A549 (cell line): ENCODE data around the gene SMC6.

ENCODE experiments used
- BHLHE40 ChIP-seq: IDR thresholded peaks from 2 replicates; pipeline ENCODE4 v1.6.1; 2012; ENCODE audit warnings: low read depth, low read length, inconsistent platforms
- CTCF ChIP-seq: fragments of >200 bp; sonication (Bioruptor Twin); formaldehyde crosslinking; IDR thresholded peaks from 3 replicates; pipeline ENCODE4 v1.5.1; 2016
- EP300 ChIP-seq, 2 experiments: fragments of >200 bp; sonication (Bioruptor Twin); formaldehyde crosslinking; IDR thresholded peaks; 2 replicates in 1 of 2; 3 replicates in 1 of 2; pipeline ENCODE4 v1.6.1; 2016 to 2017
- FOSB ChIP-seq: fragments of 250-450 bp; sonication (Bioruptor Pico); IDR thresholded peaks from 2 replicates; pipeline ENCODE4 v1.5.0; 2020; ENCODE audit warnings: mild to moderate bottlenecking, moderate library complexity
- HMGXB4 ChIP-seq: fragments of 250-450 bp; sonication (Bioruptor Pico); IDR thresholded peaks from 2 replicates; pipeline ENCODE4 v1.5.0; 2021; ENCODE audit warnings: mild to moderate bottlenecking, moderate library complexity, borderline replicate concordance
- HOXB13 ChIP-seq: fragments of 250-450 bp; sonication (Bioruptor Pico); IDR thresholded peaks from 2 replicates; pipeline ENCODE4 v1.5.0; 2020; ENCODE audit warnings: low read depth, mild to moderate bottlenecking, moderate library complexity
- POLR2A ChIP-seq: IDR thresholded peaks from 2 replicates; pipeline ENCODE4 v1.6.1; 2012; ENCODE audit warnings: mild to moderate bottlenecking, low read length
- RAD21 ChIP-seq, 2 experiments: fragments of >200 bp in 1 of 2; sonication (Bioruptor Twin) in 1 of 2; formaldehyde crosslinking in 1 of 2; IDR thresholded peaks in 1 of 2; conservative IDR thresholded peaks in 1 of 2; 2 replicates in 1 of 2; 3 replicates in 1 of 2; pipeline ENCODE4 v1.6.1; 2012 to 2018; ENCODE audit warnings: inconsistent platforms in 1 of 2
- RFX5 ChIP-seq: fragments of 450-650 bp; IDR thresholded peaks from 2 replicates; pipeline ENCODE4 v1.7.1; 2014; ENCODE audit warnings: antibody characterized with exemption, mild to moderate bottlenecking, moderate library complexity
- SMC3 ChIP-seq: fragments of >200 bp; sonication (Bioruptor Twin); formaldehyde crosslinking; IDR thresholded peaks from 3 replicates; pipeline ENCODE4 v1.6.1; 2018; ENCODE audit warnings: inconsistent platforms
- SREBF2 ChIP-seq: fragments of 450-650 bp; IDR thresholded peaks from 2 replicates; pipeline ENCODE4 v1.6.1; 2014; ENCODE audit warnings: mild to moderate bottlenecking, moderate library complexity
- TFCP2L1 ChIP-seq: fragments of 250-450 bp; sonication (Bioruptor Pico); IDR thresholded peaks from 2 replicates; pipeline ENCODE4 v1.5.0; 2021; ENCODE audit warnings: mild to moderate bottlenecking
- USF2 ChIP-seq: fragments of 450-650 bp; IDR thresholded peaks from 2 replicates; pipeline ENCODE4 v1.6.1; 2014; ENCODE audit warnings: antibody characterized with exemption

GRCh38 chr2:17680119-17680518 lies 73.5 kb downstream of the SMC6 start:
- no peak for TF ChIP-seq CTCF
- no peak for TF ChIP-seq BHLHE40
- TF ChIP-seq TFCP2L1: no peak
- no peak for TF ChIP-seq POLR2A
- no peak for TF ChIP-seq HOXB13
- no peak for TF ChIP-seq FOSB (CRISPR knock-in tag)
- TF ChIP-seq HMGXB4: no peak
- no peak for TF ChIP-seq SREBF2
- TF ChIP-seq RAD21 (conservative IDR thresholded peaks at IDR 0.05 in 1 of 2, IDR thresholded peaks at IDR 0.05 in 1 of 2): no peak
- no peak for TF ChIP-seq SMC3
- no peak for TF ChIP-seq RFX5
- no peak for TF ChIP-seq EP300 (IDR thresholded peaks at IDR 0.05)
- TF ChIP-seq USF2: no peak
